Endodermal cell (in vitro differentiated cells): Measurements from ENCODE around the gene RRP1B. TPM values are rescaled to one million over a fixed set of nuclear protein-coding genes. Genes with fewer than 3 reads are reported as not detected.

Source experiments
- DNase-seq: peaks from one replicate; pipeline ENCODE4 v3.0.0-alpha.2; 2017
- H3K27ac ChIP-seq: 2 replicates; pipeline ENCODE4 v1.5.1; 2013; ENCODE audit warnings: mild to moderate bottlenecking, low read depth, low read length, moderate library complexity
- H3K27me3 ChIP-seq: 2 replicates; pipeline ENCODE4 v1.6.1; 2013; ENCODE audit warnings: mild to moderate bottlenecking, low read length, moderate library complexity; ENCODE audit not compliant: insufficient read depth, control insufficient read depth, poor library complexity, severe bottlenecking
- H3K36me3 ChIP-seq: 2 replicates; pipeline ENCODE4 v1.7.0; 2013; ENCODE audit warnings: mild to moderate bottlenecking, low read length, moderate library complexity; ENCODE audit not compliant: control insufficient read depth, insufficient read depth
- H3K4me1 ChIP-seq: one replicate; pipeline ENCODE4 v1.7.0; 2013; ENCODE audit warnings: low read length; ENCODE audit not compliant: control insufficient read depth, insufficient read depth
- H3K4me3 ChIP-seq: 2 replicates; pipeline ENCODE4 v1.5.1; 2013; ENCODE audit warnings: mild to moderate bottlenecking, low read length, moderate library complexity
- H3K9ac ChIP-seq: 2 replicates; pipeline ENCODE4 v1.6.1; 2013; ENCODE audit warnings: mild to moderate bottlenecking, low read length, moderate library complexity; ENCODE audit not compliant: poor library complexity, severe bottlenecking; ENCODE audit errors: extremely low read depth
- H3K9me3 ChIP-seq: 2 replicates; pipeline ENCODE4 v1.6.1; 2013; ENCODE audit warnings: mild to moderate bottlenecking, low read length, moderate library complexity; ENCODE audit not compliant: control insufficient read depth
- H3K27ac Mint-ChIP-seq: 2 replicates; pipeline ENCODE4 v1.8.0; 2020; ENCODE audit warnings: mixed read lengths
- H3K27me3 Mint-ChIP-seq: 2 replicates; pipeline ENCODE4 v1.8.0; 2021; ENCODE audit warnings: mild to moderate bottlenecking, mixed read lengths; ENCODE audit not compliant: insufficient read depth
- H3K36me3 Mint-ChIP-seq: 2 replicates; pipeline ENCODE4 v1.8.0; 2020; ENCODE audit warnings: low read depth, mixed read lengths
- H3K4me1 Mint-ChIP-seq: 2 replicates; pipeline ENCODE4 v1.8.0; 2020; ENCODE audit warnings: mixed read lengths
- H3K4me3 Mint-ChIP-seq: 2 replicates; pipeline ENCODE4 v1.8.0; 2020; ENCODE audit warnings: mild to moderate bottlenecking, moderate library complexity, mixed read lengths
- H3K9me3 Mint-ChIP-seq: 2 replicates; pipeline ENCODE4 v1.8.0; 2020; ENCODE audit warnings: mild to moderate bottlenecking, mixed read lengths
- CTCF ChIP-seq: fragments of 200-600 bp; sonication (generic); conservative IDR thresholded peaks from 2 replicates; pipeline ENCODE4 v1.5.0; 2021; ENCODE audit warnings: antibody characterized with exemption, mild to moderate bottlenecking
- WGBS, 2 experiments: methylation state at CpG; one replicate each; pipeline versions ENCODE4 v1.1.5 to v1.1.7; 2013; ENCODE audit warnings: missing lambda C conversion rate in 2 of 2, mixed read lengths in 1 of 2; ENCODE audit not compliant: insufficient coverage in 1 of 2, insufficient read length in 1 of 2; 5-methylcytosine and 5-hydroxymethylcytosine counted together
- total RNA-seq, 2 donors: library from RNA; stranded (reverse); fragmentation: NEBNext Ultra II Directional in 1 of 2; extraction: Animal tissue kit (Norgen Biotek cat#: 25700) in 1 of 2; gene quantifications; 2 replicates in 1 of 2; 3 replicates in 1 of 2; pipeline ENCODE4 v1.2.1, GENCODE V29; 2021

Gene RRP1B
- total RNA-seq, 2 donors from 2014 or later: 44.1 to 46.0 TPM

- H3K9ac ChIP-seq: no peak overlapping the region
- Mint-ChIP-seq H3K27me3 (no peaks in the 10 kb centered on the region), H3K27ac (no peak overlapping the region), H3K4me3 (no peak overlapping the region), H3K4me1 (peaks cover 11% of the 10 kb centered on the region), H3K36me3 (peaks cover 7% of the 10 kb centered on the region), H3K9me3 (no peaks in the 10 kb centered on the region)
- TF ChIP-seq CTCF: no peak
- no peaks in the 10 kb centered on the region for H3K9me3 ChIP-seq
- 82 to 84% methylated on average over 9 to 13 of the region's 13 CpGs for WGBS, 2 experiments
- no peaks in the 10 kb centered on the region for H3K27me3 ChIP-seq
- H3K4me3 ChIP-seq: no peak overlapping the region
- H3K36me3 ChIP-seq: peaks cover 7% of the 10 kb centered on the region
- no peaks in the 10 kb centered on the region for H3K4me1 ChIP-seq
- no peak overlapping the region for H3K27ac ChIP-seq
- DNase-seq: no peak
These were observed 40.7 kb downstream of the RRP1B start for GRCh38 chr21:43699933-43700599.

- WGBS, 2 experiments: 89 to 90% methylated on average over 16 to 29 of the region's 29 CpGs
- H3K36me3 Mint-ChIP-seq: no peaks in the 10 kb centered on the region
- H3K9me3 ChIP-seq: no peaks in the 10 kb centered on the region
- no peaks in the 10 kb centered on the region for H3K4me1 ChIP-seq
- TF ChIP-seq CTCF: no peak
- H3K27ac ChIP-seq: no peak overlapping the region
- no peak overlapping the region for H3K4me3 ChIP-seq
- no peak overlapping the region for H3K4me3 Mint-ChIP-seq
- no peaks in the 10 kb centered on the region for H3K9me3 Mint-ChIP-seq
- no peaks in the 10 kb centered on the region for H3K27me3 Mint-ChIP-seq
- H3K36me3 ChIP-seq: peaks cover 3% of the 10 kb centered on the region
- no peak for DNase-seq
- H3K27me3 ChIP-seq: no peaks in the 10 kb centered on the region
- no peak overlapping the region for H3K27ac Mint-ChIP-seq
- peaks cover 11% of the 10 kb centered on the region for H3K4me1 Mint-ChIP-seq
- no peak overlapping the region for H3K9ac ChIP-seq
These were observed 42.8 kb downstream of the RRP1B start for GRCh38 chr21:43701936-43702784.

GRCh38 chr21:43702785-43703034 is 43.4 kb downstream of the RRP1B start:
- Mint-ChIP-seq H3K36me3 (no peaks in the 10 kb centered on the region), H3K4me1 (peaks cover 11% of the 10 kb centered on the region), H3K27ac (no peak overlapping the region), H3K4me3 (no peak overlapping the region), H3K9me3 (no peaks in the 10 kb centered on the region), H3K27me3 (no peaks in the 10 kb centered on the region)
- WGBS, 2 experiments: 81 to 85% methylated on average over 12 of the region's 12 CpGs
- no peaks in the 10 kb centered on the region for H3K4me1 ChIP-seq
- H3K27me3 ChIP-seq: no peaks in the 10 kb centered on the region
- no peak overlapping the region for H3K27ac ChIP-seq
- TF ChIP-seq CTCF: no peak
- peaks cover under 1% of the 10 kb centered on the region for H3K36me3 ChIP-seq
- DNase-seq: no peak
- no peak overlapping the region for H3K4me3 ChIP-seq
- H3K9me3 ChIP-seq: no peaks in the 10 kb centered on the region
- H3K9ac ChIP-seq: no peak overlapping the region
